Measurements from ENCODE around the gene SLC22A12.

GRCh38 chr11:64601605-64602465, 10.8 kb downstream of the SLC22A12 start:
- TF ChIP-seq CTCF (IDR thresholded peaks at IDR 0.05) (no peak), POLR2A (IDR thresholded peaks at IDR 0.05) (no peak)
